GF-D8 (cell line): ENCODE results near the gene TPRN.

ENCODE experiments used
- DNase-seq: peaks from one replicate; lab custom pipeline; 2025; lab: John Stamatoyannopoulos, UW

The TPRN gene

DNA sequence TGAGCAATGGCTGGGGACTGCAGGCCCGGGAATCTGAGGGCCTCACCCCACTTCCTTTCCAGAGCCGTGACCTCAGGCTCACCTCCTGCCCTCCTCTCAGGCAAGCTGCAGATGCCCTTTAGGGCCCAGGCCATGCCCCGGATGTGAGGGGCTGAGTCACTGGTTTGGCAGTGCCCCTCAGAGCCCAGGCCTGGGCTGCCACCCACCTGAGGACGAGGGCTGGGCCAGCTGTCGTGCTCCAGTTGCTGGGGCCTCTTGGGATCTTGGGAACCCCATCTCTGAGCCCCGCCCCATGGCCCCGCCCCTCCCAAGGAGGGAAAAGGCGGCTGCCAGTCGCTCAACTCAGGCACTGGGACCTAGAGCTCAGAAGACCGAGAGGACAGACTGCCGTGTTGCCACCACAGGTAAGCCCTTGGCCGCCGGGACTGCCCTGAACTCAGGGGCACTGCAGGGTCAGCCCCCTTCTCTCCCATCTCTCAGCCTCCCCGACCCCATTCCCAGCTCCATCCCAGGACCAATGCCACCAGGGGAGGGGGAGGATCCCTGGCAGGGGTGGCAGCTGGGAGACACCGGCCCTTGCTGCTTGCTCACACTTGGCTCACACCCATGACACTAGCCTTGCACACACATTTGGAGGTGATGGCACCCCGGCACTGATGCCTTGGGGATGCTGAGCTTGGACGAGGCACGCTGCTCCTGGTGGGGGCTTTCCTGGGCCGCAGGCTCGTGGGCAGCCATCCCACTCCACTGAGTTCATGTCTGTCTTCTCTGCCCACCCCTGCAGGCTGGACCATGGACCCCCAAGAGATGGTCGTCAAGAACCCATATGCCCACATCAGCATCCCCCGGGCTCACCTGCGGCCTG is 24.5 kb upstream of the TPRN start, which contains the start of gene CYSRT1:
CYSRT1 (plus strand) TSS at position 345 of the 865 bp plus-strand sequence; CDS start at position 793, 448 bp downstream.
- peak; percentile 67 for DNase-seq

DNA sequence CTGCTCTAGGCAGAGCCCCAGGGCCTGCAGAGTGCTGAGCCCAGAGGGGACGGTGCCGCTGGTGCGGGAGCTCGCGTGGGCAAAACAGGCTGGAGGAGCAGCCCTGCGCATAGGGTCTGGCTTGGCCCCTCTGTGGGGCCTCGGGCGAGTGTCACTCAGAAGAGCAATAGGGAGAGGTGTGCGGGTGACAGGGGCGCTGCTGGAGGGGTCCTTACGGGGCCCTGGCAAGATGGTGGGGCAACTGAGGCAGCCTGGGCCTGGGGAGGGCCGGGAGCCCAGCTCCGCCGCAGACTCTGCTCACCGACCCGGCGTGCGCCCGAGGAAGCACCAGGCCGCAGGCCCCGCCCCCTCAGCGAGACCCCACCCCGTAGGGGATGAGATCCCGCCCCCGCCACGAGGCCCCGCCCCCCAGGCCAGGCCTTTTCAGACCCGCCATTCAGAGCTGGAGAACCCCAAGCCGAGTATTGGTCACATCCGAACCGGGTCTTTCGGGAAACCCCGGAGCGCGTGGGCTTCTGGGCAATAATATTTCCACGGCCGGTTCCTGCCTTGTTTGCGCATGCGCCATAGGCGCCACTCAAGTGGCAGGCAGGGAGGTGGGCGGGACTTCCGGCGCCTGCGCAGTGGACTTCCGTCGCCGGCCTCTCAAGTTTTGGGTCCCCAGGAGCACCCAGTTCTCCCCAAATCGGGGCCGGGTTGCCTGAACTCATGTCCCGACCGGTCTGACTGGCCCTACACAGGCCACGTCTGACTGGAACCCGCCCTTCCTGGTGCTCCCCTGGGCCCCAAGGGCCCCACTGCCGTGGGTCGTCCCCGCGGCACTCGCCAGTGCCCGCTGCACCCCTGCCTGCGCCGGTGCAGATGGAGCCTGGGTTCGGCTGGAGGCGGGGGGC is 22.8 kb upstream of the TPRN start:
- DNase-seq: peak; percentile 96

DNA sequence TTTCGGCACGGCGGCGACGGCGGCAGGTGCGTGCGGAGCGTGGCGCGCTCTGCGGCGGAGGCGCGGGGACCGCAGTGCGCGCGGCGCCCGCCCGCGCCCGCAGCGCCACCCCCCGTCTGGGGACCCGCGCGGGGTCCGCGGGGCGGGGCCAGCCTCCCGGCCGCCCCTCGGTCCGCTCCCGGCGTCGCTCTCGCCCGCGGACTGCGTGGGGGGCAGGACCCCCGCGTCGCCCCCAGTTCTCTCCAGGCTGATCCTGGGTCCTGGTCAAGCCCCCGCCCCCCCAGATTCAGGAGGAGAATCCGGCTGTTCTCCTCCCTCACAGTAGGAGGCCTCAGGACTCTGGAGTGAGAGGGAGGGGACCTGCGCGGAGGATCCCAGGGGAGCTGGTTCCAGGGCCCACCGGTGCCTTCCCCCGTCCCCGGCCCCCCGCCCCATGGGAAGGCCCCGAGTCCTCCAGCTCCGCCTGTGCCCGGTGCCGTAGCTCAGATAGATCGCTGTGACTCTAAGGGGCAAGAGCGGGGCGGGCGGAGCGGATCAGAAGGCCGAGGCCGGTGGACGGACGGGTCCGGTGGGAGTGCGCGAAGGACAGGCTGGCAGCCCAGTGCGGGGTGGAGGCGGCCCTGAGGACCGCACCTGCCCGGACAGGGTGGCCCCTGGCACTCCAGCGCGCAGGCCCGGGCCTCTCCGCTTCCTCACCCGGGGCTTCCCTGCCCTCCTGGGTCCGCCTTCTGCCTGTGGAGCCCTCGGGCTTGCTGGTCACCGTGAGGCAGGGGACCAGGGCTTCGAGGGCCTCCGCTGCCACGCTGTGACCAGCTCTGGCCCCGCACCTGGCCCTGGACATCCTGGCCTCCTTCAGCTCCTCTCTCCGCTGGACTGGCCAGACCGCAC is 21.9 kb upstream of the TPRN start, which contains the start of gene RNF208:
RNF208 (minus strand) TSS at position 51 of the 888 bp plus-strand sequence. CDS start 1,028 bp downstream, outside the sequence.
- DNase-seq: no peak

DNA sequence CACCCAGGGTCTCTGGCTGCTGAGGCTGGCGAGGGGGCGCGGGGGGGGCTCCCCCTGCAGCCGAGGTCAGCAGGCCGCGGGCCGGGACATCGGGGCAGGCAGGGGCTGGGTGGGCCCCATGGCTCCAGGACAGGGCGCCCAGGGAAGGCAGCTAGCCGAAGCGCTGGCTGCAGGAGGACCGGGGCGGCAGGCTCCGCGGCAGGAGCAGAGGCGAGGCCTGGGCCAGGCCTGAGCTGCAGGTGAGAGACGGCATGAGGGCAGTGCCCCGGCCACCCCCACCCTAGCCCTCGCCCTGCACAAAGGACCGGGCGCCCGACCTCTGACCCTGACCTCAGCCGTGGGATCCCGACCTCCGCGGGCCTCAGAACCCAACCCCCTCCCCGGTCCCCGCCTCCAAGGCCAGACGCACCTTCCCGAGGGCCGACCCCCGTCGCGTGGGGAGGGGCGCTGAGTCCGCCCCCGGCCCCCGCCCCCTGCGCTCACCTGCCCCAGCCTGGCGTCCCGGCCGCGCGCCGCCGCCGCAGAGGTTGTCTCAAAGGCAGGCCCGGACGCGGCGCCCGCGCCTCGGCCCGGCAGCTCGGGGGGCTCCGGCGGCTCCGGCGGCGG is 21.1 kb upstream of the TPRN start:
- no peak for DNase-seq

DNA sequence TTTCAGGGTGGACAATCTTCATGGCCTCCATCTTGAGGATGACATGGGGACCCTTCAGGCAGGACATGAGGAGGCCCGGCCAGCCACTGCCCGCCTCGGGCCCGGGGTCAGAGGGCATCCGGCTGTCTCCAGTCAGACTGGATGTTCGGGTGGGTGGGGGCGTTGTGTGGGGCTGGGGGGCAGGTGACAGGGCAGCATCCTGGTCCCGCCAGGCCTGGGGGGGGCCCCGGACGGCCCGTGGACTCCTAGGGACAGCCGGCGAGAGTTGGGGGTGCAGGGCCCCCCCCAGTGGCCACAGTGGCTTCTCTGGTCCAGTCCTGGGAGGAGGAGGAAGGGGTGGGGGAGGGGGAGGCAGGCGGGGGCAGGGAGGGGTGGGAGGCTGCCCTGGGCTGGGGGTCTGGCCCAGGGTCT is 20.6 kb upstream of the TPRN start:
- DNase-seq: no peak

DNA sequence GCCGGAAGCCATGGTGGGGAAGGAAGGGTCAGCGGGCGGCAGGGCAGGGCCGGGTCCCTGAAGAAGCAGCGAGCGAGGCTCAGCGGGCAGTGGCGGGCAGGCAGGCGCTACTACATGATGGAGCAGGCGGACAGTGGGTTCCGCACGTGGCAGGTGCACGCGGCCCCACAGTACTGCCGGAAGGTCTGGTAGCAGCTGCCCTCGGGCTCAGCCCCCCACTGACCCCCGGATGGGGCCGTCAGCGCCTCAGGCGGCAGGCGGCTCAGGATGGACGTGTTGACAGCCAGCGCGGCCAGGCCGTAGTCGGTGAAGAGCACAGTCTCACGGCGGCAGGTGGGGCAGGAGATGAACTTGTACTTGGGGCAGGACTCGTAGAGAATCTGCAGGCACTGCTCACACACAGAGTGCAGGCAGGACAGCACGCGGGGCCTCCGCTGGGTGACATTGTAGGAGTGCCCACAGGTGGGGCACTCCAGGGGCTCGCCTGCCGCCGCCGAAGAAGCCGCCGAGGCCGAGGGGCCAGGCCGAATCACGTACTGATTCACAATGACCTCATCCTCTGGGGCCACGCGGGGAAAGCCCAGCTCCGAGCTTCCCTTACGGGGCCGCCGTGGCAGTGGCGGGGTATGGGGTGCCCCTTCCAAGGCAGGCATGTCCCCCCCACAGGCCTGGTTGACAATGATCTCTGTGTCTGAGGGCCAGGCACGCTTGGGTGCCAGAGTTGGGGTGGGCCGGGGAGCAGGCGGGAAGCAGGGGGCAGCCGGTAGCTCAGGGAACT is 20.0 kb upstream of the TPRN start:
- no peak for DNase-seq

DNA sequence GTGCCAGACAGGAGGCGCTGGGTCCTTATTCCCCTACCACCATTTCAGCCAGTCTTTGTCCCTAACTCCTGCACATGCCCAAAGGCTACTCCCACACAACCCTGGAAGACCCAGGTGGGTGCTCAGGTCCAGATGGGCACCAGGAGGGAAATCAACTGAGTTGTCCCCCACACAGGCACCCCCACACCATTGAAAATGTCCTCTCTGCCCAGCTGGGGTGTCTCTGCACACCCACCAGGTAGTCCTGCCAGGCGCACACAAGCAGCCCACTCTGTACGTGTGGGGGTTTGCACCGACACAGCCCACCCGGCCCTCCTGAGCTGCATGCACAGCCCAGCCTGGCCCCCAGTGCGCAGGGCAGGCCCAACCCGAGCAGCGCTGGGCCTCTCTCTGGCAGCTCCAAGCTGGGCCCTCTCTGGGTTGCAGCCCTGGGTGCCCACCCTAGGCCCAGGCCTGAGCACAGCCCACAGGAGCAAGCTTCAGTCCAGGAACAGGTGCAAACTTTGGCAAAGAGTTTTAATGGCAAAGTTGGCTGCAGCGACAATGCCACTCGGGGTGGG is 19.3 kb upstream of the TPRN start:
- DNase-seq: no peak

DNA sequence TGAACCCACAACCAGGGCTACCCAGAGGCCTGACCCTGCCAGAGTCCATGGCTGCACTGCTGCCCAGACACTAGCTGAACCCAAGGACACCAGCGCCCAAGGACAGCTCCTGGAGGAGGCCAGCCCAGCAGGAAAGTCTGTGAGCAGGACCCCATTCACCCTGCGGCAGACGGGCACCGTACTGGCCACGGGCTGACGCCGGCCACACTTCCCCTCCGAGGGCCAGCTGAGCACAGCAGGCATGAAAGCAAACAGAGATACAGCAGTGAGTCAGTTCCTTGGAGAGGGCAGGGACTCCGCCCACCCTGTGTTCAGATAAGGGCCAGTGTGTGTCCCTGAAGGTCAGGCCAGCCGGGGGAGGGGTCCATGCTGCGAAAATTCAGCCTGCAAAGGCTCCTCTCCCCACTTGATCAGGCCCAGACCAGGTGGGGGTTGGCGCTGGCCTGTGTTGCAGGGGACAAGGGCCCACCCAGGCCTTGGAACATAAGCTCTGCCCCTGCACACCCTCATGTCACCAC is 18.3 kb upstream of the TPRN start:
- DNase-seq: no peak

DNA sequence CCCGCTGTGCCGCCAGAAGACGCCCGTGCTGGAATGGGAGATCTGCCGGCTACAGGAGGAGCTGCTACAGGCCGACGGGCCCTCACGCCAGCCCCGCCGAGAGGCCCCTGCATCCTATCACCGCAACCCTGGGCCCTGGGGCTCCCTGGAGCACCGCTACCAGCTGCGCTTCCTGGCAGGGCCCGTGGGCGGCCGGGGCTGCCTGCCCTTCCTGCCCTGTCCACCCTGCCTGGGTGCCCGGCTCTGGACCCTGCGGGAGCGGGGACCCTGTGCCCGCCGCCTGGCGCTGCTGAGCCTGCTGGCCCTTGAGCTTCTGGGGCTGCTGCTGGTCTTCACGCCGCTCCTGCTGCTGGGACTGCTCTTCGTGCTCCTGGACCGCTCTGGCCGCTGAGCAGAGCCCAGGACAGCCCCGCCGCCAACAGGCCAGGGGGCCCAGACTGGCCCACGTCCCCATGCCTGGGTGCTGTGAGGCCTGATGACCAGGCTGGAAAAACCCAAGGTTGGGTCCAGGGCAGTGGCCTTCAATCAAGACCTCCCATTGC is 17.7 kb upstream of the TPRN start:
- DNase-seq: no peak

DNA sequence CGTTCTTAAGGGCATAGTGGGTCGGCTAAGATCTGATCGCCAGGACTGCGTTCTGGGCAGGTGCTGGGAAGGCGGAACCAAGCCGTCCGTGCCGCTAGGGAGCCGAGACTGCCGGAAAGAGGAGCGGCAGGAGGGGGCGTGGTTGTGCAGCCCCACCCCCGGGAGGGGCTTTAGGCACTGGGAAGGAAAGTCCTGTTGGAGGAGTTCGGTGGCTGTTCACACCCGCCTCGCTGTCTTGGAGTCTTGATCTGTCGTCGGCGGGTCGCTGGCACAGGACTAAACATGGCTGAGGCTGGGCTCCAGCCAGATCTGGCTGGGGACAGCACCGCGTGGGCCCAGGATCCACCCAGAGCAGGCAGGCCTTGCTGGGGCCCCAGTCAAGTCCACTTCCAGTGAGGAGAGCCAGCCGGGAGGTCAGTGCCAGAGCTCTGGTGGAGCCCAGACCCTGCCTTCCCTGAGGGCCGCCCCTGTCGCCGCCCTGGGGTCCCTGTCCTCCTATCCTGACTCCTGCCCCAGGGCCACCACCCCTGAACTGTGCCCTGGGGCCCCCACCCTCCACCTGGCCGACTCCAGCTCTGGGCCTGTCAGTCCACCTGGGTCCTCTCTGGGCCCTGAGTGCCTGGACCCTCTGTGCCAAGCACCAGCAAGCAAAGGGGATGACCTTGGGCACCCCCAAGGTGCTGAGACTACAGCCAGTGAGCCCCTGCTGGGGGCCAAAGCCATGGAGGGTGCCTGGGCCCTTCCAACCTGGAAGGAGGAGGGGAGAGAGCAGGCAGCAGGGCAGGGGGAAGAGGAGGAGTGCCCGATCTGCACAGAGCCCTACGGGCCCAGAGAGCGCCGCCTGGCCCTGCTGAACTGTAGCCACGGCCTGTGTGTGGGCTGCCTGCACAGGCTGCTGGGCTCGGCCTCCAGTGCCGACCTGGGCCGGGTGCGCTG is 17.0 kb upstream of the TPRN start:
- no peak for DNase-seq

DNA sequence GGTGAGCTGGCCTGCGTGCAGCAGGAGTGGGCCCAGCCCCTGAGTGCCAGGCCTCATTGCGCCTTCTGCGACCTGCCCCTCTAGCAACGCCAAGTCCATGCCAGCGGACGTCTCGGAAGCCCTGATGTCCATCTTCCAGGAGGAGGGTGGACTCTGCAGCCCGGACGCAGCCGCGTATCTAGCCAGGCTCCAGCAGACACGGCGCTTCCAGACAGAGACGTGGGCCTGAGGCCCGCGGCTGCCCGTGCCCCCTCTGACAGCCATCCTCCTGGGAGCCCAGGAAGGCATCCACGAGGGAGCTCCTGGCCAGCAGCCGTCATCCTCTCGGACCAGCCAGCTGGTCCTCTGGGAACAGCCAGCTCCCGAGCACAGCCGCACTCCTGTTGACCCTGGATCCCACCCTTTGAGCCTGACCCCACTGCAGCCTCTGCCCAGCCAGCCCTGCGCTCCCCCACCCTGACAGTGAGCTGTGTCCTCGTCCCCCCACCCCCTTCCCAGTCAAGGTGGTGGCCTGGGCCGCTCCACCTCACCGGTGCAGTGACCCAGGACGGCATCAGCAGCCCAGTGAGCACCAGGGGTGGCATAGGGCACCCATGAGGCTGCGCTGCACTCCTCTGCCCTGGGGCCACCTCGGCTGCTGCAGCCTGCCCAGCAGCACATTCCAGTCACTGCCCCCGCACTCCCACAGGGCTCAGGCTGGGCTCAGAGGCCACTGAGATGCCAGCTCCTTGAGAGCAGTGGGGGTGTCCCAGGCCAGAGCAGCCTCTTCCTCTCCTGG is 15.8 kb upstream of the TPRN start:
- no peak for DNase-seq

DNA sequence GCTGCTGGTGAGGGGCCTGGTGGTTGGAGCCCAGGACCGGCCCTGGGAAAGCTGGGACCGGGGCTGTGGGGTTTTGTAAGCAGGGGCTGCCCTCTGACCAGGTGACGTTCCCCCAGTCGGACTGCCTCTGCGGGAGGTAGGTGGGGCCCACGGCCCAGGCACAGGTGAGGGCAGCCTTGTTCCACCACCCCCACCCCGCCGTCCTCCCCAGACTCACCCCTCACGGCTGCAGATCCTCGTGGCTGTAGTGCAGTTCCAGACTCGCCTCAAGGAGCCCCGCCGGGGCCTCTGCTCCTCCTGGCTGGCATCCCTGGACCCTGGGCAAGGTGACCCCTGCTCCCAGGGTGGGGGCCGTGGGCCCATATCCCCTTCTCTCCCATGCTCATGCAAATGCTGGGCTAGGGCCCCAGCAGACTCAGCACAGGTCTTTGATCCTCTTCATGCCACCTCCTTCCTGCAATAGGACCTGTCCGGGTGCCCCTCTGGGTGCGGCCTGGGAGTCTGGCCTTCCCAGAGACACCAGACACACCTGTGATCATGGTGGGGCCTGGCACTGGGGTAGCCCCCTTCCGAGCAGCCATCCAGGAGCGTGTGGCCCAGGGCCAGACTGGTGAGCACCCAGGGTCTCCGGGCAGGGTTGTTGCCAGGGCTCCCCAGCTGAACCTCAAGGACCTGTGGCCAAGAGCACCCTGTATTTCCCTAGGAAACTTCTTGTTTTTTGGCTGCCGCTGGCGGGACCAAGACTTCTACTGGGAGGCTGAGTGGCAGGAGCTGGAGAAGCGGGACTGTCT is 14.8 kb upstream of the TPRN start:
- DNase-seq: no peak

DNA sequence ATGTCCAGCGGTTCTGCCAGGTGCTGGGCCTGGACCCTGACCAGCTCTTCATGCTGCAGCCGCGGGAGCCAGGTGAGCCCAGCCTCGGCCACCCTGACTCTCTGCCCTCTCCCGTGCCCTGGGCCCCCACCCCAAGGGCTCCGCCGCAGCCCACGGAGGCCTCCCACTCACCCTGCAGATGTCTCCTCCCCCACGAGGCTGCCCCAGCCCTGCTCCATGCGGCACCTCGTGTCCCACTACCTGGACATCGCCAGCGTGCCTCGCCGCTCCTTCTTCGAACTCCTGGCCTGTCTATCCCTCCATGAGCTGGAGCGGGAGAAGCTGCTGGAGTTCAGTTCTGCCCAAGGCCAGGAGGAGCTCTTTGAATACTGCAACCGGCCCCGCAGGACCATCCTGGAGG is 14.1 kb upstream of the TPRN start:
- DNase-seq: no peak

DNA sequence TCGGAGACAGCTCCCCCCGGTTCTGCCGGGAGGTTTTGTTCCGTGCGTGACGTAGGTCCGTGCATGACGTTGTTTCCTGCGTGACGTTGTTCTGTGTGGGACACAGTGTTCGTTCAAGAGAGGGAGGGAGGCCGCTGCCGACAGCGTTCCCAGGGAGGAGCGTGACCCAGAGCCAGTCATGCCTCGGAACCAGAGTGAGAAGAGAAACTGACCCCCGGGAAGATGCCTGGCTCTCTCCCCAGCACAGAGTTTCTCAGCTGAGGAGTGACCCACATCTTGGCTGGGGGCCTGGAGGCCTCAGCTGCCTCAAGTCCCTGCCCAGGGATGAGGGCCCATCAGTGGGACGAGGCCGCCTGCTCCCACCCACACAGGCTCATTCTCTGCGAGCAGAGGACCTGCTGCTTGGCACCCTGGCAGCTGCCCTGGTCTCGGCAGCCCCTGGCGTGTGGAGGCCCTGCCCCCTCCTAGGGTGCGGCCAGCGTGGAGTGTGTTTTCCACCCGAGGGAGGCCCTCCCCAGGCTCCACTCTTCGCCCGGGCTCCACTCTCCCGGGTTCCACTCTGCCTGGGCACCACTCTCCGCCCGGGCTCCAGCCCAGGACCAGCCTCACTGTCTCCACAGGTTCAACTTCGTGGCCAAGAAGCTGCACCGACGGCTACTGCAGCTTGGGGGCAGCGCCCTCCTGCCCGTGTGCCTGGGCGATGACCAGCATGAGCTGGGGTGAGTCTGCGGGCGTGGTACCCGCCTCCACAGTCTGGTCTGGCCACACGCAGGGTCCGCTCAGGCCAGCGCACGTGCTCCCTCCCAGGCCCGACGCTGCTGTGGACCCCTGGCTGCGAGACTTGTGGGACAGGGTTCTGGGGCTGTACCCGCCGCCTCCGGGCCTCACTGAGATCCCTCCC is 12.9 kb upstream of the TPRN start:
- no peak for DNase-seq

DNA sequence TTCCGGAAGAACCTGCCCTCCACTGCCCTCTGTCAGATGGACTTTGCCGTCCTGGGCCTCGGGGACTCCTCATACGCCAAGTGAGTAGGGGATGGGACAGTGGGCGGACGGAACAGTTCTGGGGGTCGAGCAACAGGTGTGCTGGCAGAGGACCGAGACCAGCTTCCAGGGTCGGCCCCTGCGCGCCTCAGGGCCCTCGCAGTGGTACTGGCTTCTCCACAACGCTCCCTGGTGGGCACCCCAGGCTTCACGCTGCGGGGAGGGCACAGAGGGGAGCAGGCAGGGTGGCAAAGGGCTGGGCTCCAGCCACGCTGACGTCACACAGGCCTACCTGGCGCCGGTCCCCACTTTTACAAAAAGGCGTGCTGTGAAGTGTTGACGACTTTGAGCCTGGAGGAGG is 12.0 kb upstream of the TPRN start:
- no peak for DNase-seq

DNA sequence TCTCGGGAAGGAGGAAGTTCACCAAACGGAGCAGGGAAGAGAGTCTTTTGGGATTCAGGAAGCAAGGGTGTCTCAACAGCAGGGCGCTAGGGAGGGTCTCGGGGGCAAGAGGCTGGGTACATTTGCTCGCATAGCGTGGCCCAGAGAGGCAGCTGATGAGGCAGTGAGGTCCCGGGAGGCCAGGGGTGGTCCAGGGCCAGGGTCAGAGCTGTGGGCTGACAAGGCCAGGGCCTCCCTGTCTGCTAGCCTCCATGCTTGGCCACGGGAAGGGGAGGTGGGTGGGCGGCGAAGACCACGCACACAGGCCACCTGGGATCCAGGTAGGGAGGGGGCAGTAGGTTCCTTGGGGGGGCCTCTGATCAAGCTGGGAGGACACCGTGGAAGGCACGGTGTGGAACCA is 11.0 kb upstream of the TPRN start:
- no peak for DNase-seq
